Ovary (tissue), 9 donors: ENCODE measurements around the gene PTPRU. TPM values are rescaled to one million over a fixed set of nuclear protein-coding genes. Genes with fewer than 3 reads are reported as not detected.
A peak's percentile ranks its signal among the peaks of the same experiment; 100 is the strongest.

ENCODE experiments used
- DNase-seq, 5 donors: peaks; one replicate each; pipeline ENCODE4 v3.0.0-alpha.2; 2019 to 2020
- H3K27ac ChIP-seq, 2 donors: fragments of 200-600 bp; one replicate each; pipeline versions ENCODE4 v1.5.1 to v1.8.0; 2019 to 2022
- H3K27me3 ChIP-seq: fragments of 200-600 bp; one replicate; pipeline ENCODE4 v1.8.0; 2022
- H3K36me3 ChIP-seq: fragments of 200-600 bp; sonication (generic); one replicate; pipeline ENCODE4 v1.5.1; 2019
- H3K4me1 ChIP-seq: one replicate; pipeline ENCODE4 v1.8.1; 2013; ENCODE audit warnings: mild to moderate bottlenecking, moderate library complexity; ENCODE audit not compliant: insufficient read depth
- H3K4me3 ChIP-seq: fragments of 200-600 bp; sonication (generic); one replicate; pipeline ENCODE4 v1.5.1; 2017
- H3K9me3 ChIP-seq, 2 donors: fragments of 200-600 bp in 1 of 2; sonication (generic) in 1 of 2; one replicate each; pipeline versions ENCODE4 v1.5.1 to v1.8.1; 2013 to 2019; ENCODE audit warnings: mild to moderate bottlenecking in 1 of 2, moderate library complexity in 1 of 2
- EP300 ChIP-seq: sonication (generic); formaldehyde crosslinking; IDR thresholded peaks from one replicate; pipeline ENCODE4 v1.6.1; 2017; ENCODE audit warnings: antibody characterized with exemption
- POLR2A ChIP-seq: fragments of 450-650 bp; IDR thresholded peaks from one replicate; pipeline ENCODE4 v1.6.1; 2017; ENCODE audit warnings: antibody characterized with exemption, mild to moderate bottlenecking, moderate library complexity
- WGBS, 3 donors: extraction: QIAGEN DNeasy Blood & Tissue Kit in 1 of 3; methylation state at CpG; one replicate each; pipeline versions ENCODE4 v1.1.5 to v1.1.7; 2013 to 2017; 5-methylcytosine and 5-hydroxymethylcytosine counted together
- intact Hi-C, 4 donors: fragments of 100-400 bp; cut with DNase I; formaldehyde crosslinking; loops; one replicate each; pipeline versions ENCODE4 v1.11.0 to v1.15.1; 2022 to 2023
- polyA plus RNA-seq, 2 donors: library from polyadenylated mRNA; stranded (reverse); fragments of 200-250 nt in 1 of 2; fragments of 350-450 nt in 1 of 2; fragmentation: Illumina TruSeq in 1 of 2; extraction: RNeasy Lipid Tissue Mini Kit (QIAGEN cat#74804) in 1 of 2; gene quantifications; one replicate each; pipeline ENCODE4 v1.2.3, GENCODE V29; 2013 to 2014
- total RNA-seq, 7 donors: library from RNA; depleted of rRNA in 2 of 7; stranded (reverse); fragments of >200 nt in 2 of 7; fragmentation: NEBNext Ultra II Directional in 3 of 7; extraction: Animal tissue kit (Norgen Biotek cat#: 25700) in 3 of 7; gene quantifications; one replicate each; pipeline versions ENCODE4 v1.1.0 to v1.2.4, GENCODE V29; 2016 to 2023
- TF ChIP-seq, protein P1 (sequence below), 3 donors: fragments of 450-650 bp in 2 of 3; fragments of 200-600 bp in 1 of 3; IDR thresholded peaks; one replicate each; pipeline versions ENCODE4 v1.5.1 to v1.8.0; 2016 to 2022; ENCODE audit warnings: antibody characterized with exemption in 3 of 3, mild to moderate bottlenecking in 1 of 3
- donor health status: DM: no; HTN: no; CAD: no; lungs with moderate emphysema.
- donor health status: DM: no; HTN: no; CAD: no.
- donor health status: Bipolar disorder and iron deficiency.
- donor health status: DM: yes; HTN: yes; CAD: no.
- donor health status: DM: no; HTN: no; CAD: no.
- donor health status: DM: yes; HTN: yes; CAD: no.

PTPRU gene
- total and polyA plus RNA-seq, 9 donors = 2.9 to 45.2 (median 29.9) TPM

DNA sequence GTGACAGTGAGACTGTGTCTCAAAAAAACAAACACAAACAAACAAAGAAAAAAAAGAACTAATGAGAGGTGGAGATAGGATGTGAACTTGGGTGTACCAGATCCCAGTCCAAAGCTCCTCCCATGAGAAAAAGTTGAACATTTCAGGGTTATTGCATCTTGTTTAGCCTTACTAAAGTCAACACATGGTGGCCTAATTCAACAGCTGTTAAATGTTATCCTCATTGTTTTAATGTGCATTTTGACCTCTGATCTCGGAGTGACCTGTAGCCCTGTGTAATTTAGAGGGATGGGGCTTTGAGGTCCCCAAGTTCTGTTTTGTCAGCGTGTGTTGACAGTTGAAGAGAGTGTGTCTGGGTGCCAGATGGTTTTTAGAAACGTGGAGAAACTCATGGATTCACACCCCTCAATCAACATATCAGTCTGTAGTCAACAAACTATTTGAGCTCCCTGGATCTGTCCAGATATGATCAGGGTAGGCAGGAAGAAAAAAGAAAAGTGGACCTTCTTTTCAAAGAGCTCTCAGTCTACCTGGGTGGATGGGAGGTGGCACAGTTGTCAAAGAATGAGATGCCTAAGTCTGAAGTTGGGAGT lies 34.7 kb downstream of the PTPRU start:
- Histone ChIP-seq H3K4me1 (peaks cover 3% of the 10 kb centered on the region), H3K27ac (no peak overlapping the region), H3K27me3 (no peaks in the 10 kb centered on the region), H3K9me3 (no peaks in the 10 kb centered on the region), H3K4me3 (no peak overlapping the region), H3K36me3 (no peaks in the 10 kb centered on the region)
- 26 to 49% (median 38%) methylated on average over 3 of the region's 3 CpGs for WGBS, 3 donors
- intact Hi-C loops = no loop called here
- TF ChIP-seq EP300 (no peak), POLR2A (no peak)
- TF ChIP-seq, protein P1, sequence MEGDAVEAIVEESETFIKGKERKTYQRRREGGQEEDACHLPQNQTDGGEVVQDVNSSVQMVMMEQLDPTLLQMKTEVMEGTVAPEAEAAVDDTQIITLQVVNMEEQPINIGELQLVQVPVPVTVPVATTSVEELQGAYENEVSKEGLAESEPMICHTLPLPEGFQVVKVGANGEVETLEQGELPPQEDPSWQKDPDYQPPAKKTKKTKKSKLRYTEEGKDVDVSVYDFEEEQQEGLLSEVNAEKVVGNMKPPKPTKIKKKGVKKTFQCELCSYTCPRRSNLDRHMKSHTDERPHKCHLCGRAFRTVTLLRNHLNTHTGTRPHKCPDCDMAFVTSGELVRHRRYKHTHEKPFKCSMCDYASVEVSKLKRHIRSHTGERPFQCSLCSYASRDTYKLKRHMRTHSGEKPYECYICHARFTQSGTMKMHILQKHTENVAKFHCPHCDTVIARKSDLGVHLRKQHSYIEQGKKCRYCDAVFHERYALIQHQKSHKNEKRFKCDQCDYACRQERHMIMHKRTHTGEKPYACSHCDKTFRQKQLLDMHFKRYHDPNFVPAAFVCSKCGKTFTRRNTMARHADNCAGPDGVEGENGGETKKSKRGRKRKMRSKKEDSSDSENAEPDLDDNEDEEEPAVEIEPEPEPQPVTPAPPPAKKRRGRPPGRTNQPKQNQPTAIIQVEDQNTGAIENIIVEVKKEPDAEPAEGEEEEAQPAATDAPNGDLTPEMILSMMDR (IDR thresholded peaks at IDR 0.05) = no peak
- DNase-seq = no peak

DNA sequence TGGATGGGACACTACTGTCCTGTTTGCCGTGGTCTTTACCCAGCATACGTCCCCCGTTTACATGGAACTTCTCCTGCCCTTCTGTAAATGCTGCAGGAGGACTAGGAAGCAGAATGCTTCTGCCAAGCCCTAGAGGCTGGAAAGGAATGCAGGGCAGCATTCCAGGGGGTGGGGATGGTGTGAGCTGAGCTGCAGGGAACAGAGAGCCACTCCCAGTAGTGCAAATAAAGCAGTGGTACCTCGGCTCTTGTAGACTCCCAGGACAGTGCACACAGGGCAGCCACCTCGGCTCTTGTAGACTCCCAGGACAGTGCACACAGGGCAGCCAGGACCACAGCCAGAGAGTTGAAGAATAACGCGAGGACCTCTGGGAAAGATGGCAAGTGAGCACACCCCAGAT lies 35.4 kb downstream of the PTPRU start:
- TF ChIP-seq POLR2A (no peak), EP300 (no peak)
- TF ChIP-seq, protein P1 (IDR thresholded peaks at IDR 0.05) = no peak
- Histone ChIP-seq H3K27ac (no peak overlapping the region), H3K4me3 (no peak overlapping the region), H3K9me3 (no peaks in the 10 kb centered on the region), H3K36me3 (no peaks in the 10 kb centered on the region), H3K27me3 (no peaks in the 10 kb centered on the region), H3K4me1 (peaks cover 3% of the 10 kb centered on the region)
- 4 to 11% (median 5%) methylated on average over 7 of the region's 7 CpGs for WGBS, 3 donors
- intact Hi-C loops = no loop called here
- DNase-seq = peak; percentile 55 to 79 (median 60)

DNA sequence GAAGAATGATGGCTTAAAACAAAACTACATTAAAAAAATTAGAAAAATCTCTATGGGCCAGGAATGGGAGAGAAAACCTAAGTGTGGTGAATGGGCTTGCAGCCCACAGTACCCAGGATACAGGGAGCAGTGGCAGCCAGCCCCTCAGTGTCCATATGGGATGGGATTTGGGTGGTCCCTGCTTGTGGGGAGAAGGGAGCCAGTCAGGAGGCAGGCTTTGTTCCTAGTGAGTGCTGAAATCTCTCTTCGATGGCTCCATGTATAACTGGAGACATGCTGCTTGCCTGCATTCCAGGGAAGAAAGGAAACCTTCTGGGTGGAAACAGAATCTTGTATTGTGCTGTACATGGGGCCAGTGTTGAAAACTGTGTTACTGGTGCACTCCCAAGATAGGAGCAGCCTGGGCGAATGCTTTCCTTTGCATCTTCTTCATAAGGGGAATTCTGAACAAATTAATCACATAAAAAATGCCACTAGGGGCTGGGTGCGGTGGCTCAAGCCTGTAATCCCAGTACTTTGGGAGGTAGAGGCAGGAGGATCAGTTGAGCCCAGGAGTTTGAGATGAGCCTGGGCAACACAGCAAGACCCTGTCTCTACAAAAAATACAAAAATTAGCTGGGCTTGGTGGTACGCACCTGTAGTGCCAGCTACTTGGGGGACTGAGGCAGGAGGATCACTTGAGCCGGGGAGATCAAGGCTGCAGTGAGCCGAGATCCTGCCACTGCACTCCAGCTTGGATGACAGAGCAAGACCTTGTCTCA lies 36.0 kb downstream of the PTPRU start:
- Histone ChIP-seq H3K4me1 (peaks cover 3% of the 10 kb centered on the region), H3K4me3 (no peak overlapping the region), H3K36me3 (no peaks in the 10 kb centered on the region), H3K9me3 (no peaks in the 10 kb centered on the region), H3K27me3 (no peaks in the 10 kb centered on the region), H3K27ac (no peak overlapping the region)
- no peak for TF ChIP-seq EP300
- DNase-seq = no peak
- intact Hi-C loops = no loop called here
- 76 to 80% (median 79%) methylated on average over 6 of the region's 6 CpGs for WGBS, 3 donors

DNA sequence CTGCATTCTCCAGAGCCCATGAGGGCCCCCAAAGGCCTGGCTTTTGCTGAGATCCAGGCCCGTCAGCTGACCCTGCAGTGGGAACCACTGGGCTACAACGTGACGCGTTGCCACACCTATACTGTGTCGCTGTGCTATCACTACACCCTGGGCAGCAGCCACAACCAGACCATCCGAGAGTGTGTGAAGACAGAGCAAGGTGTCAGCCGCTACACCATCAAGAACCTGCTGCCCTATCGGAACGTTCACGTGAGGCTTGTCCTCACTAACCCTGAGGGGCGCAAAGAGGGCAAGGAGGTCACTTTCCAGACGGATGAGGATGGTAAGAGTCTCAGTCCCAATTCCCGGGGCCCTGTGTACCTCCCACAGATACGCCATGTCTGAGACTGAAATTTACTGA lies 39.1 kb downstream of the PTPRU start:
- no peaks in the 10 kb centered on the region for H3K9me3 ChIP-seq
- H3K36me3 ChIP-seq = no peaks in the 10 kb centered on the region
- TF ChIP-seq POLR2A (no peak), EP300 (no peak)
- TF ChIP-seq, protein P1 (IDR thresholded peaks at IDR 0.05) = no peak
- intact Hi-C loops = no loop called here
- DNase-seq = no peak
- no peak overlapping the region for H3K4me3 ChIP-seq
- H3K27me3 ChIP-seq = no peaks in the 10 kb centered on the region
- WGBS, 3 donors = 87 to 92% (median 91%) methylated on average over 14 of the region's 14 CpGs
- no peak overlapping the region for H3K27ac ChIP-seq
- H3K4me1 ChIP-seq = peaks cover 1% of the 10 kb centered on the region

DNA sequence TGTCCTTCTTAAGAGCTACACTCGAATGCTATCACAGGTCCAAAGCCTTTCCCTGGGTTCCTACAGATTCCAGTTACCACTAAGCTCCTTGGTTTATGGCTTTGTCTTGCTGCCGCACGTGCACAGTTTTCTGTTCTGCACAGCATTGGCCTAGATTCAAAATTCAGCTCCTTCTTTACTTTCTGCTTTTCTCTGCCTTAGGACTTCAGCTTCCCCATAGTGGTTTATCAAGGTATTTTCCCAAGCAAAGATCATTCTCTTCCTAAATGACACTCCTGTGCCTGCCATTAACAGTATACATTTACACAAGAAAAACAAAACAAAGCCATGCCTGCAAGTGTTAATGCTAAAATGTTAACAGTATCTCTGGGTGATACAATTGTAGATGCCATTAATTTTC lies 41.8 kb downstream of the PTPRU start:
- H3K27ac ChIP-seq = no peak overlapping the region
- no peaks in the 10 kb centered on the region for H3K4me1 ChIP-seq
- intact Hi-C loops = no loop called here
- no peaks in the 10 kb centered on the region for H3K27me3 ChIP-seq
- DNase-seq = no peak
- TF ChIP-seq, protein P1 (IDR thresholded peaks at IDR 0.05) = no peak
- TF ChIP-seq EP300 (no peak), POLR2A (no peak)
- H3K36me3 ChIP-seq = no peaks in the 10 kb centered on the region
- 66 to 88% (median 83%) methylated on average over 3 of the region's 3 CpGs for WGBS, 3 donors
- H3K4me3 ChIP-seq = no peak overlapping the region
- no peaks in the 10 kb centered on the region for H3K9me3 ChIP-seq
